ENCODE results near the gene ATXN3L. TPM values are rescaled to one million over a fixed set of nuclear protein-coding genes. Genes with fewer than 3 reads are reported as not detected.
"Not testable (repeated sequence)": the region's sequence is repeated elsewhere in the genome, so short reads cannot be mapped to it uniquely, and the experiment has no call there.

The ATXN3L gene
- total RNA-seq, 5 donors from 2014 or later (not counting 1 experiment from before 2014, with no cell fraction given): not detected

DNA sequence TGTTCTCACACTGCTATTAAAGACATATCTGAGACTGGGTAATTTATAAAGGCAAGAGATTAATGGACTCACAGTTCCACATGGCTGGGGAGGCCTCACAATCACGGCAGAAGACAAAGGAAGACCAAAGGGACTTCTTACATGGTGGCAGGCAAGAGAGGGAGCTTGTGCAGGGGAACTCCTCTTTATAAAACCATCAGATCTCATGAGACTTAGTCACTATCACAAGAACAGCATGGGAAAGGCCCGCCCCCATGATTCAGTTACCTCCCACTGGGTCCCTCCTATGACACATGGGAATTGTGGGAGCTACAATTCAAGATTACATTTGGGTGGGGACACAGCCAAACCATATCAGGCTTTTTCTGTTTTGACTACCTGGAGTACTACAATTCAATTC lies 16.6 kb downstream of the ATXN3L start:
- POLR2A ChIA-PET; H3K9me3 ChIP-seq; ATAC-seq (replicated peaks in 1 of 4); H3K27ac Mint-ChIP-seq; H3K27me3 ChIP-seq (replicated peaks in 1 of 2; ENCODE audit: control insufficient read depth in 2 of 2, extremely low read depth in 1 of 2, insufficient read depth in 2 of 2, low read length in 1 of 2); H3K9me3 Mint-ChIP-seq; H3K27ac ChIP-seq (ENCODE audit: low read length); H3K4me3 ChIP-seq (ENCODE audit: control insufficient read depth in 1 of 2, extremely low read depth in 1 of 2, low read length in 1 of 2); H3K36me3 ChIP-seq (ENCODE audit: control insufficient read depth in 2 of 2, extremely low read depth in 1 of 2, insufficient read depth in 1 of 2, low read length in 1 of 2); CTCF ChIA-PET; DNase-seq; H3K4me1 ChIP-seq (ENCODE audit: control insufficient read depth in 1 of 2, extremely low read depth in 1 of 2, insufficient read depth in 2 of 2, low read length in 2 of 2); H3K4me3 Mint-ChIP-seq; H3K36me3 Mint-ChIP-seq: not testable (repeated sequence)
- peaks cover 0 to 21% of the 10 kb centered on the region in 2 donors for H3K27me3 Mint-ChIP-seq
- WGBS (ENCODE audit: insufficient coverage): no CpG with 5 or more reads among the region's 2 CpGs
- H3K4me1 Mint-ChIP-seq: peaks cover 0 to 24% (median 4%) of the 10 kb centered on the region in 3 donors

DNA sequence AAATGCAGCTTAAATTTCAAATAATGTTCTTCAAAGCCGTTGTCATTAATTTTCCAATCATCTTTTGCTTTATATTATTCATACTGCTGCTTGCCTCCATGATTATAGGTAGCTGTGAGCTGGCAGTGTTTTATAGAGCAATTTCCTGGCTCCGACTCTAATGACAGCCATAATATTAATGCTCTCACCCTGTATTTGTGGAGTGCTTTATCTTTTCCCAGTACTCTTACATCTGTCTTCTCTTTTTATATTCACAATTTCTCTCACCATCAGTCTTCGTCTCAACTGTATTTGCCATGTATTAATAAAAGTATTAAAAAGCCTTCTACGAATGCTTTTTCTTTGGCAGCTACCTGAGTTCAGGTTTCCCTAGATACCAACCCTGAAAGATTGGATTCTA lies 21.0 kb downstream of the ATXN3L start:
- H3K27ac Mint-ChIP-seq: no peak overlapping the region
- Histone ChIP-seq H3K9me3 (no peaks in the 10 kb centered on the region), H3K4me1 (ENCODE audit: control insufficient read depth in 1 of 2, extremely low read depth in 1 of 2, insufficient read depth in 2 of 2, low read length in 2 of 2) (no peaks in the 10 kb centered on the region), H3K27me3 (replicated peaks in 1 of 2; ENCODE audit: control insufficient read depth in 2 of 2, extremely low read depth in 1 of 2, insufficient read depth in 2 of 2, low read length in 1 of 2) (no peaks in the 10 kb centered on the region), H3K27ac (ENCODE audit: low read length) (no peak overlapping the region), H3K36me3 (ENCODE audit: control insufficient read depth in 2 of 2, extremely low read depth in 1 of 2, insufficient read depth in 1 of 2, low read length in 1 of 2) (no peaks in the 10 kb centered on the region), H3K4me3 (ENCODE audit: control insufficient read depth in 1 of 2, extremely low read depth in 1 of 2, low read length in 1 of 2) (no peak overlapping the region)
- no peak overlapping the region for H3K4me3 Mint-ChIP-seq
- ATAC-seq (replicated peaks in 1 of 4): no peak
- peaks cover 0 to 4% (median 0%) of the 10 kb centered on the region in 3 donors for H3K9me3 Mint-ChIP-seq
- peaks cover 0 to 23% of the 10 kb centered on the region in 2 donors for H3K27me3 Mint-ChIP-seq
- WGBS (ENCODE audit: insufficient coverage): no CpG with 5 or more reads among the region's 4 CpGs
- no peak for DNase-seq
- H3K4me1 Mint-ChIP-seq: peaks cover 0 to 24% (median 4%) of the 10 kb centered on the region in 3 donors
- POLR2A ChIA-PET: no interaction called here
- CTCF ChIA-PET: no interaction called here
- no peaks in the 10 kb centered on the region for H3K36me3 Mint-ChIP-seq

DNA sequence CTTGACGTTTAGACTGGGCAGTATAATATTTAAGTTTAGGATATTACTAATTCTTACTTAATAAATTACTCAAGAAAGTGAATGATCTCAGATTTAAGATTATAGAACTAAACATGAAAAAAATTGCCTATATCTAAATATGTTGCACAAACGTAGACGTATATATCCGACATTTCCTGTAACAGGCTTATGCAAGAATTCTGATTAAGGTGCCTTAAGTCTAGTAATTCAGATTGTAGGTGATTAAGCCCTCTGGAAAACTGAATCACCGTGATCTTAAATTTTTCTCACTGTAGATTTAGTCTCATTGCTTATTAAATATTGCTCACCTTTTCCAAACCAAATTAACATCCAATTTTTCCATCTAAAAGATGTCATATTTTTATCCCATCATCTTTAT lies 24.0 kb downstream of the ATXN3L start:
- no peak overlapping the region for H3K27ac Mint-ChIP-seq
- Histone ChIP-seq H3K36me3 (ENCODE audit: control insufficient read depth in 2 of 2, extremely low read depth in 1 of 2, insufficient read depth in 1 of 2, low read length in 1 of 2) (no peaks in the 10 kb centered on the region), H3K4me3 (ENCODE audit: control insufficient read depth in 1 of 2, extremely low read depth in 1 of 2, low read length in 1 of 2) (no peak overlapping the region), H3K27ac (ENCODE audit: low read length) (no peak overlapping the region), H3K9me3 (no peaks in the 10 kb centered on the region), H3K27me3 (replicated peaks in 1 of 2; ENCODE audit: control insufficient read depth in 2 of 2, extremely low read depth in 1 of 2, insufficient read depth in 2 of 2, low read length in 1 of 2) (no peaks in the 10 kb centered on the region), H3K4me1 (ENCODE audit: control insufficient read depth in 1 of 2, extremely low read depth in 1 of 2, insufficient read depth in 2 of 2, low read length in 2 of 2) (no peaks in the 10 kb centered on the region)
- CTCF ChIA-PET: no interaction called here
- no peak for DNase-seq
- peaks cover 0 to 9% (median 3%) of the 10 kb centered on the region in 3 donors for H3K4me1 Mint-ChIP-seq
- H3K9me3 Mint-ChIP-seq: no peaks in the 10 kb centered on the region
- no peak for ATAC-seq (replicated peaks in 1 of 4)
- POLR2A ChIA-PET: no interaction called here
- peaks cover 0 to 20% of the 10 kb centered on the region in 2 donors for H3K27me3 Mint-ChIP-seq
- H3K36me3 Mint-ChIP-seq: no peaks in the 10 kb centered on the region
- no CpG with 5 or more reads among the region's 5 CpGs for WGBS (ENCODE audit: insufficient coverage)
- no peak overlapping the region for H3K4me3 Mint-ChIP-seq

DNA sequence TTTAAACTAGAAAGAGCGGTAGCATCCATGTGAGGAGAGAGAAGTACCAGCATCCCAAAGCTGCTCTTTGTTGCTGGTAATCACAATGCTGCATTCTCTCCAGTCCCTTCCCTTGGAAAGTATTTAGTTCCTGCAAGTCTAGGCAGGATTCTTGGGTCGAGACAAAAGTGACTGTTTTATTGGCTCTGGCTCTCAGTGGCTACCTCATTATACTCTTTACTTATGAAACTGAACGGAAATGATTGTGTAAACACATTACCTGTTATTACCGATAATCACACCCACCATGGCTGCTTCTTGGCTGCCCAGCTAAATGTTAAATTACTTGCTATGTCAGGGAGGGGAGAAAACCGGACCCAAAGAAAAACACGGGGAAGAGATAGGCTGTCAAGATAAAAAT lies 26.2 kb downstream of the ATXN3L start:
- Histone ChIP-seq H3K4me1 (ENCODE audit: control insufficient read depth in 1 of 2, extremely low read depth in 1 of 2, insufficient read depth in 2 of 2, low read length in 2 of 2) (no peaks in the 10 kb centered on the region), H3K36me3 (ENCODE audit: control insufficient read depth in 2 of 2, extremely low read depth in 1 of 2, insufficient read depth in 1 of 2, low read length in 1 of 2) (no peaks in the 10 kb centered on the region), H3K27ac (ENCODE audit: low read length) (no peak overlapping the region), H3K9me3 (no peaks in the 10 kb centered on the region), H3K27me3 (replicated peaks in 1 of 2; ENCODE audit: control insufficient read depth in 2 of 2, extremely low read depth in 1 of 2, insufficient read depth in 2 of 2, low read length in 1 of 2) (no peaks in the 10 kb centered on the region), H3K4me3 (ENCODE audit: control insufficient read depth in 1 of 2, extremely low read depth in 1 of 2, low read length in 1 of 2) (no peak overlapping the region)
- H3K4me1 Mint-ChIP-seq: no peaks in the 10 kb centered on the region
- no peak overlapping the region for H3K4me3 Mint-ChIP-seq
- H3K27me3 Mint-ChIP-seq: peaks cover 0 to 21% of the 10 kb centered on the region in 2 donors
- WGBS (ENCODE audit: insufficient coverage): no CpG with 5 or more reads among the region's 6 CpGs
- no peaks in the 10 kb centered on the region for H3K36me3 Mint-ChIP-seq
- CTCF ChIA-PET: interaction anchor here in 1 of 2 donors (0.6 kb wide), 1 partner anchor 11 kb away, joined by 3 read pairs; no protein-coding TSS in a partner anchor
- no peak for ATAC-seq (replicated peaks in 1 of 4)
- no peak for DNase-seq
- POLR2A ChIA-PET: interaction anchor here in 1 of 2 donors (0.6 kb wide), 1 partner anchor 315 kb away, joined by 4 read pairs; no protein-coding TSS in a partner anchor
- H3K27ac Mint-ChIP-seq: no peak overlapping the region
- H3K9me3 Mint-ChIP-seq: no peaks in the 10 kb centered on the region

DNA sequence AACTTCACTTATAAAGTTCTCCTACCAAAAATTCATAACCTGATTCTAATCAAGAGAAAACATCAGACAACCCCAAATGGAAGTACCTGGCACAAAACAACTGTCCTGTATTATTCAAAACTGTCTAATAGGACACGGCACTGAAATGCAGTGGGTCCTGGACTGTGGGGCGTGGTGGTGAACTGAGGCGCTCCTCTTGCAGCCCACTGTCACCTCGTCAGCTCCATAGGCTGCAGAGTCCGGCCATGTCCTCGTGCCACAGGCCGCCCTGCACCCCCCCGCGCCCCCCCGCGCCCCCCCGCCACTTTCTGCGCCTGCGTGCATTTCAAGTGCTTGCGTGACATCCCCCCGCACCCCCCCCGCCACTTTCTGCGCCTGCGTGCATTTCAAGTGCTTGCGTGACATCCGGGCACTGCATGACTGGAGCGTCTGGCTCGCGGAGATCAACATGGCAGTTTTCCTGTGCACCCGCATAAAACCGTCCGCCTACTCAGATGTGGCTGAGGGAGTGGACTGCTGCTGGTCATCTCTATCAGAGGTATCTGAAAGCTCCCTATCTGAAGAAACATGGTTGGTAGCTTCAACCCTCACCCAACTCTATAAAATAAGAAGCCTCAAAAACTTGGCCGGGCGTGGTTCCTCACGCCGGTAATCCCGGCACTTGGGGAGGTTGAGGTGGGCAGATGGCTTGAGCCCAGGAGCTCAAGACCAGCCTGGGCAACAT lies 28.8 kb downstream of the ATXN3L start:
- Histone ChIP-seq H3K4me1 (ENCODE audit: control insufficient read depth in 1 of 2, extremely low read depth in 1 of 2, insufficient read depth in 2 of 2, low read length in 2 of 2) (no peaks in the 10 kb centered on the region), H3K27me3 (replicated peaks in 1 of 2; ENCODE audit: control insufficient read depth in 2 of 2, extremely low read depth in 1 of 2, insufficient read depth in 2 of 2, low read length in 1 of 2) (no peaks in the 10 kb centered on the region), H3K36me3 (ENCODE audit: control insufficient read depth in 2 of 2, extremely low read depth in 1 of 2, insufficient read depth in 1 of 2, low read length in 1 of 2) (no peaks in the 10 kb centered on the region), H3K27ac (ENCODE audit: low read length) (no peak overlapping the region), H3K9me3 (no peaks in the 10 kb centered on the region), H3K4me3 (ENCODE audit: control insufficient read depth in 1 of 2, extremely low read depth in 1 of 2, low read length in 1 of 2) (no peak overlapping the region)
- WGBS (ENCODE audit: insufficient coverage): 100% methylated on average over 11 of the region's 32 CpGs
- ChIA-PET POLR2A (no interaction called here), CTCF (no interaction called here)
- Mint-ChIP-seq H3K4me3 (no peak overlapping the region), H3K36me3 (no peaks in the 10 kb centered on the region), H3K27ac (no peak overlapping the region), H3K27me3 (peaks cover 0 to 31% of the 10 kb centered on the region in 2 donors), H3K4me1 (no peaks in the 10 kb centered on the region), H3K9me3 (no peaks in the 10 kb centered on the region)
- DNase-seq (no peak), ATAC-seq (replicated peaks in 1 of 4) (no peak)

DNA sequence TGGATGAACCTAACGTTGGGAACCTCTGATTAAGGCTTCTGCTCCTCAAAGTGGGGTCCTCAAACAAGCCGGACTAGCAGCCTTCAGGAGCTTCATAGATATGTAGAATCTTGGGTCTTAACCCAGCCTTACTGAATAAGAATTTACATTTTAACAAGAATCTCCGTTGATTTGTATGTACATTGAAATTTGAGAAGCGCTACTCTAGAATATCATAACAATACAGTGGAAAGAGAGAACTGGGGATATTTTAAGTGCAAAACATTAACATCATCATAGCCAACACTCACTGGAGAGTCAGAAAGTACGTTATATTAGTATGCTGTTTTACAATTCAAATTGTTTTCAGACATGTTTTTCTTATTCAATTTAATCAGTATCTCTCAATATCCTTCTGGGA lies 31.2 kb downstream of the ATXN3L start:
- Histone ChIP-seq H3K27ac (ENCODE audit: low read length) (no peak overlapping the region), H3K36me3 (ENCODE audit: control insufficient read depth in 2 of 2, extremely low read depth in 1 of 2, insufficient read depth in 1 of 2, low read length in 1 of 2) (no peaks in the 10 kb centered on the region), H3K27me3 (replicated peaks in 1 of 2; ENCODE audit: control insufficient read depth in 2 of 2, extremely low read depth in 1 of 2, insufficient read depth in 2 of 2, low read length in 1 of 2) (no peaks in the 10 kb centered on the region), H3K4me1 (ENCODE audit: control insufficient read depth in 1 of 2, extremely low read depth in 1 of 2, insufficient read depth in 2 of 2, low read length in 2 of 2) (no peaks in the 10 kb centered on the region), H3K9me3 (no peaks in the 10 kb centered on the region), H3K4me3 (ENCODE audit: control insufficient read depth in 1 of 2, extremely low read depth in 1 of 2, low read length in 1 of 2) (no peak overlapping the region)
- Mint-ChIP-seq H3K27ac (no peak overlapping the region), H3K9me3 (peaks cover 2 to 7% (median 4%) of the 10 kb centered on the region in 3 donors), H3K27me3 (peaks cover 0 to 30% of the 10 kb centered on the region in 2 donors), H3K4me1 (peaks cover 0 to 5% (median 3%) of the 10 kb centered on the region in 3 donors), H3K36me3 (no peaks in the 10 kb centered on the region), H3K4me3 (no peak overlapping the region)
- ATAC-seq (replicated peaks in 1 of 4) (no peak), DNase-seq (no peak)
- ChIA-PET POLR2A (no interaction called here), CTCF (no interaction called here)
- WGBS (ENCODE audit: insufficient coverage): no CpG with 5 or more reads among the region's 5 CpGs

Data from T-cell (primary cell).